Lower leg skin (tissue), 3 donors: ENCODE measurements around the gene C1QTNF7.

Source experiments
- POLR2A ChIP-seq, 2 donors: fragments of 450-650 bp; IDR thresholded peaks; one replicate each; pipeline ENCODE4 v1.6.1; 2016 to 2017; ENCODE audit warnings: antibody characterized with exemption in 2 of 2, mild to moderate bottlenecking in 1 of 2, moderate library complexity in 1 of 2
- TF ChIP-seq, protein P1 (sequence below), 3 donors: fragments of 450-650 bp; IDR thresholded peaks; one replicate each; pipeline ENCODE4 v1.5.1; 2016; ENCODE audit warnings: antibody characterized with exemption in 3 of 3, mild to moderate bottlenecking in 3 of 3, moderate library complexity in 2 of 3

DNA sequence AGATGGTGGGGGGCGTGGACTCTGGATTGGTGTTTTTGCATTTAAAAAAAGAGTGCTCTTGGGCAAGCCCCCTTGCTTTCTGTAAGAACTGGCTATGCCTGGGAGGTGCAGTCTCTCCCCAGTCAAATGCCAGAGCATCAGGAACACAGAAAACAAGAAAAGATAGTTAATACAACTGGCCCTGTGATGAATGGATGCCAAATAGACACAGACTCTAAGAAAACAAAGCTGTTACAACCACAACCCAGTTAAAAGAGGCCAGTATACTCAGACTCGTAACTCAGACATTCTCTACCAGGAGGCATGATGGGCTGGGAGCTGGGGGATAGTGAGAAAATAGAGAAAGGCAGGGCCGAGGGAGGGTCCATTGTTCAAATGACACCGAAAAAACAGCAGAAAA lies 32.5 kb upstream of the C1QTNF7 start:
- TF ChIP-seq, protein P1, sequence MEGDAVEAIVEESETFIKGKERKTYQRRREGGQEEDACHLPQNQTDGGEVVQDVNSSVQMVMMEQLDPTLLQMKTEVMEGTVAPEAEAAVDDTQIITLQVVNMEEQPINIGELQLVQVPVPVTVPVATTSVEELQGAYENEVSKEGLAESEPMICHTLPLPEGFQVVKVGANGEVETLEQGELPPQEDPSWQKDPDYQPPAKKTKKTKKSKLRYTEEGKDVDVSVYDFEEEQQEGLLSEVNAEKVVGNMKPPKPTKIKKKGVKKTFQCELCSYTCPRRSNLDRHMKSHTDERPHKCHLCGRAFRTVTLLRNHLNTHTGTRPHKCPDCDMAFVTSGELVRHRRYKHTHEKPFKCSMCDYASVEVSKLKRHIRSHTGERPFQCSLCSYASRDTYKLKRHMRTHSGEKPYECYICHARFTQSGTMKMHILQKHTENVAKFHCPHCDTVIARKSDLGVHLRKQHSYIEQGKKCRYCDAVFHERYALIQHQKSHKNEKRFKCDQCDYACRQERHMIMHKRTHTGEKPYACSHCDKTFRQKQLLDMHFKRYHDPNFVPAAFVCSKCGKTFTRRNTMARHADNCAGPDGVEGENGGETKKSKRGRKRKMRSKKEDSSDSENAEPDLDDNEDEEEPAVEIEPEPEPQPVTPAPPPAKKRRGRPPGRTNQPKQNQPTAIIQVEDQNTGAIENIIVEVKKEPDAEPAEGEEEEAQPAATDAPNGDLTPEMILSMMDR (IDR thresholded peaks at IDR 0.05), result no peak
- TF ChIP-seq POLR2A (IDR thresholded peaks at IDR 0.05), result no peak
